IMR-90 (cell line): ENCODE results near the gene SUV39H2. TPM values are rescaled to one million over a fixed set of nuclear protein-coding genes. Genes with fewer than 3 reads are reported as not detected.

Source experiments
- ATAC-seq: fragments of 200-7000 bp; cut with Tn5 transposase; 2 replicates; pipeline ENCODE4 v1.9.1; 2020; ENCODE audit warnings: low read depth, mild to moderate bottlenecking, moderate library complexity
- BruUV-seq: library from RNA; stranded (reverse); fragments of 400-500 nt; replicated peaks from 2 replicates; lab custom pipeline; 2021; lab: Mats Ljungman, UMichigan
- CTCF ChIA-PET: fragments of 300-600 bp; formaldehyde crosslinking; extraction: SDS; loops from one replicate; lab custom pipeline; 2021; ENCODE audit warnings: antibody characterized with exemption; lab: Yijun Ruan, JAX
- POLR2A ChIA-PET: fragments of 300-600 bp; sonication (Branson Sonifier 250); formaldehyde crosslinking; loops from one replicate; lab custom pipeline; 2022; ENCODE audit warnings: antibody characterized with exemption; ENCODE audit not compliant: unreplicated experiment; lab: Charles Lee
- DNase-seq: peaks from one replicate; pipeline ENCODE4 v3.0.0; 2013
- H2AFZ ChIP-seq: replicated peaks from 2 replicates; pipeline ENCODE3; 2013; ENCODE audit warnings: low read length, mild to moderate bottlenecking; ENCODE audit not compliant: poor library complexity
- H2AK5ac ChIP-seq: 2 replicates; pipeline ENCODE4 v1.6.1; 2013; ENCODE audit warnings: low read depth, low read length, inconsistent platforms
- H2AK9ac ChIP-seq: replicated peaks from 2 replicates; pipeline ENCODE3; 2013; ENCODE audit warnings: mild to moderate bottlenecking, low read depth, low read length, moderate library complexity; ENCODE audit not compliant: poor library complexity
- H2BK120ac ChIP-seq: 2 replicates; pipeline ENCODE4 v1.6.1; 2013; ENCODE audit warnings: low read depth, low read length, inconsistent platforms
- H2BK15ac ChIP-seq: 3 replicates; pipeline ENCODE4 v1.6.1; 2013; ENCODE audit warnings: low read depth, low read length, inconsistent platforms
- H2BK20ac ChIP-seq: 2 replicates; pipeline ENCODE4 v1.6.1; 2013; ENCODE audit warnings: low read depth, mild to moderate bottlenecking, inconsistent platforms, low read length, moderate library complexity
- H2BK5ac ChIP-seq: 2 replicates; pipeline ENCODE4 v1.6.1; 2013; ENCODE audit warnings: mild to moderate bottlenecking, low read depth, low read length, inconsistent platforms; ENCODE audit not compliant: poor library complexity, severe bottlenecking
- H3K14ac ChIP-seq: replicated peaks from 2 replicates; pipeline ENCODE4 v1.6.1; 2013; ENCODE audit warnings: low read depth, low read length, inconsistent platforms
- H3K18ac ChIP-seq: 2 replicates; pipeline ENCODE4 v1.6.1; 2013; ENCODE audit warnings: low read depth, low read length, control low read depth
- H3K23ac ChIP-seq: 2 replicates; pipeline ENCODE4 v1.6.1; 2013; ENCODE audit warnings: low read depth, low read length, inconsistent platforms
- H3K27ac ChIP-seq: 2 replicates; pipeline ENCODE4 v1.5.1; 2013; ENCODE audit warnings: mild to moderate bottlenecking, control low read depth, low read length; ENCODE audit not compliant: insufficient read depth
- H3K27me3 ChIP-seq: 2 replicates; pipeline ENCODE4 v1.6.1; 2013; ENCODE audit warnings: low read length; ENCODE audit not compliant: control insufficient read depth, insufficient read depth
- H3K36me3 ChIP-seq: 2 replicates; pipeline ENCODE4 v1.6.1; 2013; ENCODE audit warnings: low read length, mixed read lengths; ENCODE audit not compliant: control insufficient read depth, insufficient read depth
- H3K4ac ChIP-seq: 2 replicates; pipeline ENCODE4 v1.6.1; 2013; ENCODE audit warnings: low read depth, low read length, inconsistent platforms
- H3K4me1 ChIP-seq: 2 replicates; pipeline ENCODE4 v1.6.1; 2013; ENCODE audit warnings: low read length, mixed read lengths; ENCODE audit not compliant: control insufficient read depth, insufficient read depth
- H3K4me2 ChIP-seq: 2 replicates; pipeline ENCODE4 v1.6.1; 2013; ENCODE audit warnings: low read depth, mild to moderate bottlenecking, control low read depth, low read length, moderate library complexity
- H3K4me3 ChIP-seq: 2 replicates; pipeline ENCODE4 v1.5.1; 2013; ENCODE audit warnings: low read depth, mild to moderate bottlenecking, control low read depth, low read length, moderate library complexity; ENCODE audit not compliant: insufficient read depth
- H3K56ac ChIP-seq: 2 replicates; pipeline ENCODE4 v1.6.1; 2013; ENCODE audit warnings: low read length, inconsistent platforms; ENCODE audit not compliant: insufficient read depth; ENCODE audit errors: extremely low read depth
- H3K79me1 ChIP-seq, 2 experiments: 2 replicates each; pipeline ENCODE4 v1.6.1; 2013; ENCODE audit warnings: low read length in 2 of 2, inconsistent platforms in 1 of 2, low read depth in 1 of 2
- H3K9ac ChIP-seq: 2 replicates; pipeline ENCODE4 v1.6.1; 2013; ENCODE audit warnings: low read depth, low read length, control low read depth
- H3K9me1 ChIP-seq: 2 replicates; pipeline ENCODE4 v1.6.1; 2013; ENCODE audit warnings: low read length, inconsistent platforms; ENCODE audit not compliant: insufficient read depth
- H3K9me3 ChIP-seq: 2 replicates; pipeline ENCODE4 v1.6.1; 2013; ENCODE audit warnings: low read length; ENCODE audit not compliant: control insufficient read depth, insufficient read depth
- H4K20me1 ChIP-seq: 2 replicates; pipeline ENCODE4 v1.6.1; 2013; ENCODE audit warnings: low read length, inconsistent platforms; ENCODE audit not compliant: insufficient read depth
- H4K5ac ChIP-seq: 2 replicates; pipeline ENCODE4 v1.6.1; 2013; ENCODE audit warnings: mild to moderate bottlenecking, low read depth, low read length, control low read depth
- H4K8ac ChIP-seq, 2 experiments: 2 replicates each; pipeline ENCODE4 v1.6.1; 2013; ENCODE audit warnings: low read depth in 2 of 2, low read length in 2 of 2, control low read depth in 1 of 2, inconsistent platforms in 1 of 2
- H4K91ac ChIP-seq: 2 replicates; pipeline ENCODE4 v1.6.1; 2013; ENCODE audit warnings: low read depth, low read length, inconsistent platforms; ENCODE audit not compliant: insufficient read depth
- CHD1 ChIP-seq: IDR thresholded peaks from 2 replicates; pipeline ENCODE4 v1.6.1; 2012; ENCODE audit warnings: low read depth, low read length, improper control_type of control experiment
- MAFK ChIP-seq: IDR thresholded peaks from 2 replicates; pipeline ENCODE4 v1.6.1; 2012; ENCODE audit warnings: low read depth, low read length, improper control_type of control experiment
- MAZ ChIP-seq: IDR thresholded peaks from 2 replicates; pipeline ENCODE4 v1.6.1; 2012; ENCODE audit warnings: low read depth, mild to moderate bottlenecking, low read length, improper control_type of control experiment, moderate library complexity, borderline replicate concordance
- MXI1 ChIP-seq: IDR thresholded peaks from 2 replicates; pipeline ENCODE4 v1.6.1; 2012; ENCODE audit warnings: low read depth, mild to moderate bottlenecking, low read length, moderate library complexity, borderline replicate concordance
- NFE2L2 ChIP-seq: fragments of 150-350 bp; IDR thresholded peaks from 2 replicates; pipeline ENCODE4 v1.6.1; 2016; ENCODE audit warnings: low read depth, mild to moderate bottlenecking, low read length
- WGBS, 2 experiments: methylation state at CpG; one replicate each; pipeline versions ENCODE4 v1.1.5 to v1.1.7; 2013; ENCODE audit warnings: missing lambda C conversion rate in 2 of 2; ENCODE audit not compliant: insufficient read length in 1 of 2; ENCODE audit errors: extremely low coverage in 2 of 2; 5-methylcytosine and 5-hydroxymethylcytosine counted together
- dilution Hi-C: fragments of 300-500 bp; cut with HindIII; formaldehyde crosslinking; loops from one replicate; pipeline ENCODE4 v1.14.3; 2018; ENCODE audit warnings: low sequenced_read_pairs; ENCODE audit not compliant: unreplicated experiment
- in situ Hi-C: fragments of 300-500 bp; cut with MboI; formaldehyde crosslinking; loops from 3 replicates; pipeline ENCODE4 v1.14.3; 2019; ENCODE audit warnings: low sequenced_read_pairs, inconsistent platforms, mixed read lengths
- intact Hi-C: fragments of 100-400 bp; cut with micrococcal nuclease; formaldehyde crosslinking; loops from 2 replicates; pipeline ENCODE4 v1.10.0; 2022
- polyA plus RNA-seq, 3 experiments: library from polyadenylated mRNA; depleted of rRNA; stranded (reverse); fragments of >200 nt; gene quantifications; 2 replicates each; pipeline ENCODE4 v1.2.3, GENCODE V29; 2012; ENCODE audit warnings: low replicate concordance in 1 of 3
- total RNA-seq: library from RNA; depleted of rRNA; stranded (reverse); fragments of >200 nt; gene quantifications from 2 replicates; pipeline ENCODE4 v1.2.3, GENCODE V29; 2012
- TF ChIP-seq, protein P1 (sequence below): conservative IDR thresholded peaks from 2 replicates; pipeline ENCODE4 v1.5.1; 2012; ENCODE audit warnings: mild to moderate bottlenecking, low read depth, low read length, improper control_type of control experiment
- TF ChIP-seq, protein P2 (sequence below): fragments of 150-350 bp; IDR thresholded peaks from 2 replicates; pipeline ENCODE4 v1.6.1; 2016; ENCODE audit warnings: low read depth, mild to moderate bottlenecking, low read length, moderate library complexity, borderline replicate concordance
- TF ChIP-seq, protein P3 (sequence below): fragments of 150-350 bp; IDR thresholded peaks from 2 replicates; pipeline ENCODE4 v1.6.1; 2017; ENCODE audit warnings: mild to moderate bottlenecking, antibody characterized with exemption, low read length, low read depth

The SUV39H2 gene
- total and polyA plus RNA-seq, 2 of the 4 experiments (the other 2 are of a cell fraction): 5.3 to 14.5 TPM

DNA sequence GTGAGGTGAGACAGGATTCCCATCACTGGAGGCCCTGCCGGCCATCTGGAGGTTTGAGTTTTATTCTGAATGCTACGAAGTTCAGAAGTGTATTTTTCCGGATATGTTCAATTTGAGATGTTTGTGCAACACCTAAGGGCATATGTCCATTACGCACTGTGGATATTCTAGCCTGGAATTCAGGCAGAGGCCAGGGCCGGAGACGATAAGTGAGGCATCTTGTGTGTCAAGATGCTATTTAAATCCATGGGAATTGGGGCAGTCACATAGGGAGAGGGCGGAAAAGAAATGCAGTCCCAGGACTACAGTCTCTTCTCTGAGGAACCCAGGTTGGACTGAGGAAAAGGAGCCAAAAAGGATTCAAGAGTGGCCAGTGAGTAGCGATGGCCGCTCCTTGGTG, 1.9 kb upstream of the SUV39H2 start:
- H3K9me1 ChIP-seq: peaks cover 12% of the 10 kb centered on the region
- no peak overlapping the region for H2BK120ac ChIP-seq
- H2BK20ac ChIP-seq: no peak overlapping the region
- no peaks in the 10 kb centered on the region for H3K36me3 ChIP-seq
- peak overlapping the region; percentile 86 for H3K4me2 ChIP-seq
- H3K4me3 ChIP-seq: no peak overlapping the region
- BruUV-seq: no TSS peak
- H3K4ac ChIP-seq: peak overlapping the region; percentile 11; the same call in 1 of the 2 replicates
- H3K23ac ChIP-seq: peak overlapping the region; percentile 82; the same call in 1 of the 2 replicates
- peak overlapping the region; percentile 17; the same call in 1 of the 2 replicates for H3K27ac ChIP-seq
- no peak overlapping the region for H2BK5ac ChIP-seq
- no peak for DNase-seq
- H3K79me1 ChIP-seq: peaks cover 30 to 50% of the 10 kb centered on the region in 2 experiments
- intact Hi-C loops: loop anchor here (10.0 kb wide), 1 partner anchor 228 kb away; no protein-coding TSS in a partner anchor
- in situ Hi-C loops: no loop called here
- no peak overlapping the region for H2BK15ac ChIP-seq
- no peak overlapping the region; the same call in 1 of the 2 replicates for H3K14ac ChIP-seq
- no peak overlapping the region for H4K5ac ChIP-seq
- no peak for TF ChIP-seq NFE2L2
- no peak for TF ChIP-seq MAFK
- TF ChIP-seq, protein P1, sequence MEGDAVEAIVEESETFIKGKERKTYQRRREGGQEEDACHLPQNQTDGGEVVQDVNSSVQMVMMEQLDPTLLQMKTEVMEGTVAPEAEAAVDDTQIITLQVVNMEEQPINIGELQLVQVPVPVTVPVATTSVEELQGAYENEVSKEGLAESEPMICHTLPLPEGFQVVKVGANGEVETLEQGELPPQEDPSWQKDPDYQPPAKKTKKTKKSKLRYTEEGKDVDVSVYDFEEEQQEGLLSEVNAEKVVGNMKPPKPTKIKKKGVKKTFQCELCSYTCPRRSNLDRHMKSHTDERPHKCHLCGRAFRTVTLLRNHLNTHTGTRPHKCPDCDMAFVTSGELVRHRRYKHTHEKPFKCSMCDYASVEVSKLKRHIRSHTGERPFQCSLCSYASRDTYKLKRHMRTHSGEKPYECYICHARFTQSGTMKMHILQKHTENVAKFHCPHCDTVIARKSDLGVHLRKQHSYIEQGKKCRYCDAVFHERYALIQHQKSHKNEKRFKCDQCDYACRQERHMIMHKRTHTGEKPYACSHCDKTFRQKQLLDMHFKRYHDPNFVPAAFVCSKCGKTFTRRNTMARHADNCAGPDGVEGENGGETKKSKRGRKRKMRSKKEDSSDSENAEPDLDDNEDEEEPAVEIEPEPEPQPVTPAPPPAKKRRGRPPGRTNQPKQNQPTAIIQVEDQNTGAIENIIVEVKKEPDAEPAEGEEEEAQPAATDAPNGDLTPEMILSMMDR: no peak
- TF ChIP-seq MXI1: no peak
- no peak for TF ChIP-seq MAZ
- TF ChIP-seq, protein P2, sequence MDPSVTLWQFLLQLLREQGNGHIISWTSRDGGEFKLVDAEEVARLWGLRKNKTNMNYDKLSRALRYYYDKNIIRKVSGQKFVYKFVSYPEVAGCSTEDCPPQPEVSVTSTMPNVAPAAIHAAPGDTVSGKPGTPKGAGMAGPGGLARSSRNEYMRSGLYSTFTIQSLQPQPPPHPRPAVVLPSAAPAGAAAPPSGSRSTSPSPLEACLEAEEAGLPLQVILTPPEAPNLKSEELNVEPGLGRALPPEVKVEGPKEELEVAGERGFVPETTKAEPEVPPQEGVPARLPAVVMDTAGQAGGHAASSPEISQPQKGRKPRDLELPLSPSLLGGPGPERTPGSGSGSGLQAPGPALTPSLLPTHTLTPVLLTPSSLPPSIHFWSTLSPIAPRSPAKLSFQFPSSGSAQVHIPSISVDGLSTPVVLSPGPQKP: no peak
- no peak for TF ChIP-seq CHD1
- TF ChIP-seq, protein P3, sequence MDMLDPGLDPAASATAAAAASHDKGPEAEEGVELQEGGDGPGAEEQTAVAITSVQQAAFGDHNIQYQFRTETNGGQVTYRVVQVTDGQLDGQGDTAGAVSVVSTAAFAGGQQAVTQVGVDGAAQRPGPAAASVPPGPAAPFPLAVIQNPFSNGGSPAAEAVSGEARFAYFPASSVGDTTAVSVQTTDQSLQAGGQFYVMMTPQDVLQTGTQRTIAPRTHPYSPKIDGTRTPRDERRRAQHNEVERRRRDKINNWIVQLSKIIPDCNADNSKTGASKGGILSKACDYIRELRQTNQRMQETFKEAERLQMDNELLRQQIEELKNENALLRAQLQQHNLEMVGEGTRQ: no peak
- H3K9ac ChIP-seq: peak overlapping the region; percentile 80
- H3K18ac ChIP-seq: no peak overlapping the region
- ATAC-seq: no peak
- ChIA-PET POLR2A (no interaction called here), CTCF (no interaction called here)
- H3K27me3 ChIP-seq: no peaks in the 10 kb centered on the region
- dilution Hi-C loops: no loop called here
- H2AK9ac ChIP-seq: peak overlapping the region; percentile 69
- H3K9me3 ChIP-seq: no peaks in the 10 kb centered on the region
- WGBS, 2 experiments: 91% methylated on average over 7 of the region's 9 CpGs; no CpG with 5 or more reads in 1 of the 2 experiments
- no peak overlapping the region for H3K56ac ChIP-seq
- H2AK5ac ChIP-seq: no peak overlapping the region; the same call in 1 of the 2 replicates
- peaks cover 12% of the 10 kb centered on the region for H3K4me1 ChIP-seq
- H4K8ac ChIP-seq: peak overlapping the region in 1 of 2 experiments; percentile 22; a peak in 1 of 4 replicates
- H4K91ac ChIP-seq: no peak overlapping the region
- no peak overlapping the region for H2AFZ ChIP-seq
- peaks cover 9% of the 10 kb centered on the region; the same call in 1 of the 2 replicates for H4K20me1 ChIP-seq
